ENCODE data around the gene GOLGA3.

Gene GOLGA3

GRCh38 chr12:132728502-132728901 is 100.2 kb downstream of the GOLGA3 start:
- TF ChIP-seq CTCF (IDR thresholded peaks at IDR 0.05; ENCODE audit: extremely low read depth, missing control alignments), result no peak
- no peak for DNase-seq (ENCODE audit: low spot score)

- no peak for DNase-seq (ENCODE audit: low spot score)
These were observed 101.4 kb downstream of the GOLGA3 start for GRCh38 chr12:132727091-132727794.

GRCh38 chr12:132726386-132726785 is 102.3 kb downstream of the GOLGA3 start:
- no peak for DNase-seq (ENCODE audit: low spot score)
- TF ChIP-seq CTCF (IDR thresholded peaks at IDR 0.05; ENCODE audit: extremely low read depth, missing control alignments), result no peak

More at GRCh38 chr12:132727091-132727794, 101.4 kb downstream of the GOLGA3 start:
- no peak for TF ChIP-seq CTCF (IDR thresholded peaks at IDR 0.05; ENCODE audit: extremely low read depth, missing control alignments)

- DNase-seq (ENCODE audit: low spot score), result no peak
- TF ChIP-seq CTCF (IDR thresholded peaks at IDR 0.05; ENCODE audit: extremely low read depth, missing control alignments), result no peak
These were observed 104.0 kb downstream of the GOLGA3 start for GRCh38 chr12:132724506-132725241.

GRCh38 chr12:132723764-132724140 is 104.9 kb downstream of the GOLGA3 start:
- TF ChIP-seq CTCF (IDR thresholded peaks at IDR 0.05; ENCODE audit: extremely low read depth, missing control alignments), result no peak
- DNase-seq (ENCODE audit: low spot score), result no peak

GRCh38 chr12:132723015-132723763 is 105.5 kb downstream of the GOLGA3 start:
- no peak for DNase-seq (ENCODE audit: low spot score)
- TF ChIP-seq CTCF (IDR thresholded peaks at IDR 0.05; ENCODE audit: extremely low read depth, missing control alignments), result no peak
